ENCODE data around the gene PPP4R2. TPM values are rescaled to one million over a fixed set of nuclear protein-coding genes. Genes with fewer than 3 reads are reported as not detected.

Gene PPP4R2, protein sequence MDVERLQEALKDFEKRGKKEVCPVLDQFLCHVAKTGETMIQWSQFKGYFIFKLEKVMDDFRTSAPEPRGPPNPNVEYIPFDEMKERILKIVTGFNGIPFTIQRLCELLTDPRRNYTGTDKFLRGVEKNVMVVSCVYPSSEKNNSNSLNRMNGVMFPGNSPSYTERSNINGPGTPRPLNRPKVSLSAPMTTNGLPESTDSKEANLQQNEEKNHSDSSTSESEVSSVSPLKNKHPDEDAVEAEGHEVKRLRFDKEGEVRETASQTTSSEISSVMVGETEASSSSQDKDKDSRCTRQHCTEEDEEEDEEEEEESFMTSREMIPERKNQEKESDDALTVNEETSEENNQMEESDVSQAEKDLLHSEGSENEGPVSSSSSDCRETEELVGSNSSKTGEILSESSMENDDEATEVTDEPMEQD
- 65.1 TPM for total RNA-seq
- polyA plus RNA-seq (ENCODE audit: insufficient read depth in 1 of 8, insufficient read length in 8 of 8, low replicate concordance in 1 of 8) = 10 to 100 TPM; 37.3 to 57.9 (median 49.7) TPM
- long read RNA-seq, donor 1, full-length matches to known transcripts = 9 of 9 reads
- long read RNA-seq, donor 1, partial matches to known transcripts = 0 of 9 reads
- long read RNA-seq, donor 1, other reads (novel, unspliced or antisense) = 0 of 9 reads
- long read RNA-seq, donor 2, full-length matches to known transcripts = 3 of 3 reads
- long read RNA-seq, donor 2, partial matches to known transcripts = 0 of 3 reads
- long read RNA-seq, donor 2, other reads (novel, unspliced or antisense) = 0 of 3 reads
- long read RNA-seq, donor 3, full-length matches to known transcripts = 14 of 14 reads
- long read RNA-seq, donor 3, partial matches to known transcripts = 0 of 14 reads
- long read RNA-seq, donor 3, other reads (novel, unspliced or antisense) = 0 of 14 reads
- long read RNA-seq, donor 4, full-length matches to known transcripts = 16 of 16 reads
- long read RNA-seq, donor 4, partial matches to known transcripts = 0 of 16 reads
- long read RNA-seq, donor 4, other reads (novel, unspliced or antisense) = 0 of 16 reads
- long read RNA-seq, donor 5, full-length matches to known transcripts = 33 of 42 reads
- long read RNA-seq, donor 5, partial matches to known transcripts = 9 of 42 reads
- long read RNA-seq, donor 5, other reads (novel, unspliced or antisense) = 0 of 42 reads
- long read RNA-seq, donor 6, full-length matches to known transcripts = 17 of 17 reads
- long read RNA-seq, donor 6, partial matches to known transcripts = 0 of 17 reads
- long read RNA-seq, donor 6, other reads (novel, unspliced or antisense) = 0 of 17 reads
- long read RNA-seq, donor 7, full-length matches to known transcripts = 17 of 17 reads
- long read RNA-seq, donor 7, partial matches to known transcripts = 0 of 17 reads
- long read RNA-seq, donor 7, other reads (novel, unspliced or antisense) = 0 of 17 reads
- long read RNA-seq, donor 8, full-length matches to known transcripts = 14 of 14 reads
- long read RNA-seq, donor 8, partial matches to known transcripts = 0 of 14 reads
- long read RNA-seq, donor 8, other reads (novel, unspliced or antisense) = 0 of 14 reads
- long read RNA-seq, donor 9, full-length matches to known transcripts = 10 of 21 reads
- long read RNA-seq, donor 9, partial matches to known transcripts = 11 of 21 reads
- long read RNA-seq, donor 9, other reads (novel, unspliced or antisense) = 0 of 21 reads
- long read RNA-seq, donor 10, full-length matches to known transcripts = 20 of 25 reads
- long read RNA-seq, donor 10, partial matches to known transcripts = 5 of 25 reads
- long read RNA-seq, donor 10, other reads (novel, unspliced or antisense) = 0 of 25 reads
- long read RNA-seq, donor 11, full-length matches to known transcripts = 11 of 11 reads
- long read RNA-seq, donor 11, partial matches to known transcripts = 0 of 11 reads
- long read RNA-seq, donor 11, other reads (novel, unspliced or antisense) = 0 of 11 reads

DNA sequence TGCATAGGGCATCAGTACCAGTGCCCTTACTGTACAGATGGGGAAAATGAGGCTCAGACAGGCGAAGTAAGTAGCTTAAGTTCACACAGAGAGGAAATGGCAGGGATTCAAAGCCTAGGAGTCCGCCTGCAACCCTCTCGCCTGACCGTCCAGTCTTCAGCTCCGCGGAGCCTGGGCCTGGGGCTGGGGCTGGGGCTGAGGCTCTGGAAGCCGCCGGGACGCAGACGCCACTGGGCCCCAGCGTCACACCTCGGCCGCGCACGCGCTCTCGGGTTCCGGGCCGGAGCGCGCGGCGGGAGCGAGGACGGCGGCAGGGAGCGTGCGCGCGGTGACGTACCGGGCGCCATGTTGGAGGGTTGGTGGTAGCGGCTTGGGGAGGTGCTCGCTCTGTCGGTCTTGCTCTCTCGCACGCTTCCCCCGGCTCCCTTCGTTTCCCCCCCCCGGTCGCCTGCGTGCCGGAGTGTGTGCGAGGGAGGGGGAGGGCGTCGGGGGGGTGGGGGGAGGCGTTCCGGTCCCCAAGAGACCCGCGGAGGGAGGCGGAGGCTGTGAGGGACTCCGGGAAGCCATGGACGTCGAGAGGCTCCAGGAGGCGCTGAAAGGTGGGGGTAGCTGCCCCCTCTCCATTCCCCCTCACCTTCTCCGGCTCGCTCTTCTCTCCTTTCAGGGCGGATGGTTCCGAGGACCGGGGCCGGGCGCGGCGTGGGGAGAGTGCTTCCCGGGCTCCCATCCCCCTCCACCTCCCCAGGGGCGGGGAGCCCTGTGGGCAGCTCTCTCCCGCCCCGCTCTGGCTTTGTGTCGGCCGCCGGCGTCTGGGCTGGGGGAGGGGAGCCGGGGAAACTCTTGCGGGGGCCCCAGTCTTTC is at the start of gene PPP4R2:
TSS of gene PPP4R2 (plus strand) at position 339 of the 861 bp plus-strand sequence. CDS start at position 566, 227 bp downstream.
- no peaks in the 10 kb centered on the region for H3K27me3 ChIP-seq (ENCODE audit: control insufficient read depth, insufficient read depth, low read length)
- H3K27ac ChIP-seq (ENCODE audit: low read length) = peak within 1 kb of the TSS; percentile 98
- peaks cover 8% of the 10 kb centered on the region for H3K36me3 ChIP-seq (ENCODE audit: control insufficient read depth, insufficient read depth, low read length)
- WGBS (ENCODE audit: insufficient coverage) = 4% methylated on average over 23 of the region's 75 CpGs
- H3K9me3 ChIP-seq (replicated peaks; ENCODE audit: control insufficient read depth, low read depth, low read length) = no peaks in the 10 kb centered on the region
- H3K4me3 ChIP-seq (ENCODE audit: low read length) = peak within 1 kb of the TSS; percentile 95
- H3K4me1 ChIP-seq (ENCODE audit: control insufficient read depth, insufficient read depth, low read length) = peaks cover 9% of the 10 kb centered on the region
- DNase-seq = peak; percentile 96

DNA sequence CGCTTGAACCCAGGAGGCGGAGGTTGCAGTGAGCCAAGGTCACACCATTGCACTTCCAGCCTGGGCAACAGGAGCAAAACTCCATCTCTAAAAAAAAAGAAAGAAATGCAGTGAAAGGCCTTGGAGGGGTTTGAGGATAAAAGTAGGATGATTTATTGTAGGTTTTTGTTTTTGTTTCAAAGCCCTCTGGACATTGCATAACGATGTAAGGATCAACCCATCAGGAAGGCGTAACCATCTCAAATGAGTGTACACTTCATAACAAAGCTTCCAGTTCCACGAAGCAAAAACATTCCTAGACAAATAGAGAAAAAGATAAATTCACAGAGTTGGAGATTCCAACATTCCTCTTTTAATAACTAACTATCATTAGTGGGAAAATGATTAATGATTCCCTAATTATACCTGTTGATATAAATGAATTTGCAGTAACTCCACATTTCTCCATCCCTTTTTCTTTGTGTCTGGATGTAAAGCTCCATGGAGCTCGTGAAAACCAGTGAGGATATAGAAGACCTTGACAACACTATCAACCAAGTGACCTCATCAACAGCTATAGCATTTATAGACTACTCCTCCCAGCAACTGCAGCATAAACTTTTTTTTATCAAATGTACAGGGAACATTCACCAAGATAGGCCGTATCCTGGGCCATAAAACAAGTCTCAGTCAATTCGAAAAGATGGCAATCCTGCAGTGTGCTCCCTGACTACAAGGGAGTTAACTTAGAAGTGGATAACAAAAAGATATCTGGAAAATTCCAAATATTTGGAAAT is 48.7 kb upstream of the PPP4R2 start:
- H3K4me3 ChIP-seq (ENCODE audit: low read length) = no peak overlapping the region
- 73% methylated on average over 2 of the region's 8 CpGs for WGBS (ENCODE audit: insufficient coverage)
- H3K36me3 ChIP-seq (ENCODE audit: control insufficient read depth, insufficient read depth, low read length) = no peaks in the 10 kb centered on the region
- no peak overlapping the region for H3K27ac ChIP-seq (ENCODE audit: low read length)
- H3K27me3 ChIP-seq (ENCODE audit: control insufficient read depth, insufficient read depth, low read length) = no peaks in the 10 kb centered on the region
- H3K4me1 ChIP-seq (ENCODE audit: control insufficient read depth, insufficient read depth, low read length) = no peaks in the 10 kb centered on the region
- DNase-seq = no peak
- H3K9me3 ChIP-seq (replicated peaks; ENCODE audit: control insufficient read depth, low read depth, low read length) = no peaks in the 10 kb centered on the region

DNA sequence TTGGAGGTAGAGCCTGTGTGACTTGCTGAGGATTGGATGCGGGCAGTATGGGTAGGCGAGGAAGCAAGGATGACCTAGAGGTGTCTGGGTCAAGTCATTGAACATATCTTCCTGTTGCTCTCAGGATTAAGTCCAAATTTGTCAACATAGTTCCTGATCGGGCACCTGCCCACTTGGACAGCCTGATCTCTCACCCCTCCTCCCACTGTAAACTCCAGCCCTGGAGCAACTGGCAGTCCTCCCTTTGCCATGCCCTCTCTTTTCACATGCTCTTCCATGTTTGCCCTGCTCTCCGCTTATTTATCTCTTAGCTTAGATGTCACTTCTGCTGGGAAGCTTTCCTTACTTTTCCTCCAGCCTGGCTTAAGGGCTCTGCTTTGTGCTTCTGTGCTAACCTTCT is 47.6 kb upstream of the PPP4R2 start:
- no peaks in the 10 kb centered on the region for H3K36me3 ChIP-seq (ENCODE audit: control insufficient read depth, insufficient read depth, low read length)
- H3K9me3 ChIP-seq (replicated peaks; ENCODE audit: control insufficient read depth, low read depth, low read length) = no peaks in the 10 kb centered on the region
- no peak for DNase-seq
- H3K27ac ChIP-seq (ENCODE audit: low read length) = no peak overlapping the region
- no peaks in the 10 kb centered on the region for H3K4me1 ChIP-seq (ENCODE audit: control insufficient read depth, insufficient read depth, low read length)
- H3K4me3 ChIP-seq (ENCODE audit: low read length) = no peak overlapping the region
- no peaks in the 10 kb centered on the region for H3K27me3 ChIP-seq (ENCODE audit: control insufficient read depth, insufficient read depth, low read length)
- 93% methylated on average over 2 of the region's 4 CpGs for WGBS (ENCODE audit: insufficient coverage)

DNA sequence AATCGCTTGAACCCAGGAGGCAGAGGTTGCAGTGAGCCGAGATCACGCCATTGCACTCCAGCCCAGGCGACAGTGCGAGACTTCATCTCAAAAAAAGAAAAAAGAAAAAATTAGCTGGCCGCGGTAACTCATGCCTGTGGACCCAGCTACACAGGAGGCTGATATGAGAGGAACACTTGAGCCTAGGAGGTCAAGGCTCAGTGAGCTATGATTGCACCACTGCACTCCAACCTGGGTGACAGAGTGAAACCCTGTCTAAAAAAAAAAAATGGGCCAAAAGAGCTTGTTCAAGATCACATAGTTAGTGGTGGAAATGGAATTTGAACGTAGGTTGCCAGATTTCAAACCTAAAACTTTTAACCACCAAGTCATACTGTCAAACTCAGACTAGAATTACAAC is 46.2 kb upstream of the PPP4R2 start:
- Histone ChIP-seq H3K4me3 (ENCODE audit: low read length) (no peak overlapping the region), H3K27ac (ENCODE audit: low read length) (no peak overlapping the region), H3K27me3 (ENCODE audit: control insufficient read depth, insufficient read depth, low read length) (no peaks in the 10 kb centered on the region), H3K9me3 (replicated peaks; ENCODE audit: control insufficient read depth, low read depth, low read length) (no peaks in the 10 kb centered on the region), H3K36me3 (ENCODE audit: control insufficient read depth, insufficient read depth, low read length) (peaks cover 6% of the 10 kb centered on the region), H3K4me1 (ENCODE audit: control insufficient read depth, insufficient read depth, low read length) (no peaks in the 10 kb centered on the region)
- DNase-seq = no peak
- 95% methylated on average over 7 of the region's 8 CpGs for WGBS (ENCODE audit: insufficient coverage)

DNA sequence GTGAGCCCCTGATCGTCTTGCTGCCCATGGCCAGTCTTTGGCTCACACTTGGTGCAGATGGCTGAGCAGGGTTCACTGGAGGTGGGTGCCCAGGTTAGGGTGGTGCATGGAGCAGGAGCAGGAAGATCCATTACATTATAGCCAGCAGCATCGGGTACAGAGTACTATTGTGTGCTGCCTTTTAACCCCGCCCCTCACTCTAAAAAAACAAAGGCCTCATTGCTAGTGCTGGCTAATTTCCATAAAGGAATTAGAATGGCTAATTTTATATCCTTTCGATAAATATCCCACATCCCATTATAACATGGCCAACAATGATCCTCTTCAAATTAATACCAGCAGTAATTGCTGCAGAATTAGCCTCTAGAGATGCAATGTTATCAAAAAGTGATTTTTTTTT is 45.8 kb upstream of the PPP4R2 start:
- no CpG with 5 or more reads among the region's 4 CpGs for WGBS (ENCODE audit: insufficient coverage)
- no peak for DNase-seq
- H3K4me1 ChIP-seq (ENCODE audit: control insufficient read depth, insufficient read depth, low read length) = no peaks in the 10 kb centered on the region
- H3K27ac ChIP-seq (ENCODE audit: low read length) = no peak overlapping the region
- no peak overlapping the region for H3K4me3 ChIP-seq (ENCODE audit: low read length)
- H3K36me3 ChIP-seq (ENCODE audit: control insufficient read depth, insufficient read depth, low read length) = peaks cover 8% of the 10 kb centered on the region
- H3K27me3 ChIP-seq (ENCODE audit: control insufficient read depth, insufficient read depth, low read length) = no peaks in the 10 kb centered on the region
- H3K9me3 ChIP-seq (replicated peaks; ENCODE audit: control insufficient read depth, low read depth, low read length) = no peaks in the 10 kb centered on the region

DNA sequence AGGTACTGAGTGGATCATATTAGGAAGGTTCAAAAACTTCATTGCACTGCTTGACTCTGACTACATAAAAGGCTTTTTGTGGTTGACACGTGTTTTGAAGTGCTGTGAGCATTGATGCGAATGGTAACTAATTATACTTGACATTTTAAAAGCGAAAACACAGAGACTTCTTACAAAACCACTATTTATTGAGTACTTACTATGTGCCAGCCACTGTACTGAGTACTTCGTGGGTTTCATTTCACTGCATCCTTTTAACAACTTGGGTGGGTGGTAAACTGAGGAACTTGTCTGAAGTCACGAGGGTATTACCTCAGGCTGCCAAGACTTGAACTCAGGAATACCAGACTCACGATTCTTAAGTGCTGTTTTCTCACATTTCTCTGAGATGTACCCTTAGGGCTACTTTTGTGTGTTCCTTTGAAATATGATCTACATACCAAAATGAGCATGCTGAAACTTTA is 45.3 kb upstream of the PPP4R2 start:
- no peak overlapping the region for H3K4me3 ChIP-seq (ENCODE audit: low read length)
- no peaks in the 10 kb centered on the region for H3K4me1 ChIP-seq (ENCODE audit: control insufficient read depth, insufficient read depth, low read length)
- H3K36me3 ChIP-seq (ENCODE audit: control insufficient read depth, insufficient read depth, low read length) = peaks cover 10% of the 10 kb centered on the region
- no peaks in the 10 kb centered on the region for H3K9me3 ChIP-seq (replicated peaks; ENCODE audit: control insufficient read depth, low read depth, low read length)
- no peak for DNase-seq
- no peak overlapping the region for H3K27ac ChIP-seq (ENCODE audit: low read length)
- no peaks in the 10 kb centered on the region for H3K27me3 ChIP-seq (ENCODE audit: control insufficient read depth, insufficient read depth, low read length)
- no CpG with 5 or more reads among the region's 6 CpGs for WGBS (ENCODE audit: insufficient coverage)

DNA sequence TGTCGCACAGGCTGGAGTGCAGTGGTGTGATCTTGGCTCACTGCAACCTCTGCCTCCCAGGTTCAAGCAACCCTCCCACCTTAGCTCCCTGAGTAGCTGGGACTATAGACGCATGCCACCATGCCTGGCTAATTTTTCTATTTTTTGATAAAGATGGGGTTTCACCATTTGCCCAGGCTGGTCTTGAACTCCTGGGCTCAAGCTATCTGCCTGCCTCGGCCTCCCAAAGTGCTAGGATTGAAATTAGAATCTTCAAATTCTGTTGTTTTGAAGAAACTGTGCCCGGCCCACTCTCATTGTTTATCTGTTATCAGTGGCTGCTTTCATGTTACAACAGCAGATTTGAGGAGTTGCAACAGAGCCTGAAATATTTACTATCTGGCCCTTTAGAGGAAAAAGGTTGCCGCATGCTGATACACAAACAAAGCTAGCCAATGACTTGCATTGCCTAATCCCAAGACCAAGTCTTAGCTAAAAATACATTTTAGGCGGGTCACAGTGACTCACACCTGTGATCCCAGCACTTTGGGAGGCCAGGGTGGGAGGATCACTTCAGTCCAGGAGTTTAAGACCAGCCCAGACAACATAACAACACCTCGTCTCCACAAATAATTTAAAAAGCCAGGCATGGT is 43.2 kb upstream of the PPP4R2 start:
- Histone ChIP-seq H3K9me3 (replicated peaks; ENCODE audit: control insufficient read depth, low read depth, low read length) (no peaks in the 10 kb centered on the region), H3K27ac (ENCODE audit: low read length) (no peak overlapping the region), H3K4me3 (ENCODE audit: low read length) (no peak overlapping the region), H3K27me3 (ENCODE audit: control insufficient read depth, insufficient read depth, low read length) (no peaks in the 10 kb centered on the region), H3K36me3 (ENCODE audit: control insufficient read depth, insufficient read depth, low read length) (peaks cover 10% of the 10 kb centered on the region), H3K4me1 (ENCODE audit: control insufficient read depth, insufficient read depth, low read length) (no peaks in the 10 kb centered on the region)
- 86% methylated on average over 1 of the region's 7 CpGs for WGBS (ENCODE audit: insufficient coverage)
- no peak for DNase-seq

DNA sequence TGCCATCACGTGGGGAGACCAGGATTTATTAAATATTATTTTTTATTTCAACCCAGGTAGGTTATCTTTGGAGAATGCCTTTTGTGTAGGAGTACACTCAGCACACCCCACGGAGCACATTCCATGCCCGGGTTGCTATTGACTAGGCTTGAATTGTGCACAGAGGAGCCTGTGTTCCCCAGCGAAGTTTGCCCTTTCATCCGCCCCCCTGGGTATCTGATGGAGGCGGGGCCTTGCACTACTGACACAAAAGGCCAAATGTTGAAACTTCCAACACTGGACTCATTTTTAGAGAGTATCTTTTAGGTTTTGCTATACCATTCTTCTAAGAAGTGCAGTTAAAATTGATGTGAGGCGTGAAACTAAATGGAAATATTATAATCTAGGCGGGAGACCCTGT is 39.3 kb upstream of the PPP4R2 start:
- Histone ChIP-seq H3K9me3 (replicated peaks; ENCODE audit: control insufficient read depth, low read depth, low read length) (no peaks in the 10 kb centered on the region), H3K36me3 (ENCODE audit: control insufficient read depth, insufficient read depth, low read length) (peaks cover 20% of the 10 kb centered on the region), H3K4me1 (ENCODE audit: control insufficient read depth, insufficient read depth, low read length) (no peaks in the 10 kb centered on the region), H3K27ac (ENCODE audit: low read length) (no peak overlapping the region), H3K27me3 (ENCODE audit: control insufficient read depth, insufficient read depth, low read length) (no peaks in the 10 kb centered on the region), H3K4me3 (ENCODE audit: low read length) (no peak overlapping the region)
- 74% methylated on average over 5 of the region's 8 CpGs for whole genome bisulfite sequencing (ENCODE audit: insufficient coverage)
- DNase-seq = no peak
